Thoracic aorta (tissue), 2 donors: ENCODE results near the gene FKBP15. TPM values are rescaled to one million over a fixed set of nuclear protein-coding genes. Genes with fewer than 3 reads are reported as not detected.

ENCODE experiments used
- ATAC-seq: fragments of 150-250 bp; one replicate; pipeline ENCODE4 v1.8.0; 2017; ENCODE audit warnings: low read depth; ENCODE audit not compliant: insufficient number of reproducible peaks, low FRiP score
- DNase-seq: peaks from one replicate; pipeline ENCODE4 v3.0.0-alpha.2; 2020; ENCODE audit warnings: low spot score
- H3K27ac ChIP-seq, 2 donors: fragments of 200-600 bp; sonication (generic); 1 replicate in 1 of 2; 2 replicates in 1 of 2; pipeline ENCODE4 v1.5.1; 2016; ENCODE audit warnings: mild to moderate bottlenecking in 2 of 2, moderate library complexity in 2 of 2
- H3K27me3 ChIP-seq: fragments of 200-600 bp; sonication (generic); replicated peaks from 2 replicates; pipeline ENCODE4 v1.6.0; 2016; ENCODE audit warnings: mild to moderate bottlenecking; ENCODE audit not compliant: insufficient read depth
- H3K36me3 ChIP-seq: fragments of 200-600 bp; sonication (generic); one replicate; pipeline ENCODE4 v1.5.1; 2016
- H3K4me1 ChIP-seq, 2 donors: fragments of 200-600 bp; sonication (generic); 1 replicate in 1 of 2; 2 replicates in 1 of 2; pipeline versions ENCODE4 v1.5.1 to v1.6.0; 2016; ENCODE audit warnings: low read depth in 2 of 2, mild to moderate bottlenecking in 1 of 2; ENCODE audit not compliant: control insufficient read depth in 1 of 2
- H3K4me3 ChIP-seq: fragments of 200-600 bp; sonication (generic); 2 replicates; pipeline ENCODE4 v1.5.1; 2016; ENCODE audit warnings: mild to moderate bottlenecking
- H3K9me3 ChIP-seq: fragments of 200-600 bp; sonication (generic); 2 replicates; pipeline ENCODE4 v1.5.1; 2016
- CTCF ChIP-seq: fragments of 200-600 bp; sonication (generic); IDR thresholded peaks from one replicate; pipeline ENCODE4 v1.5.1; 2019; ENCODE audit warnings: antibody characterized with exemption
- total RNA-seq, 2 donors: library from RNA; depleted of rRNA; stranded (reverse); fragments of >200 nt; gene quantifications; one replicate each; pipeline versions ENCODE4 v1.1.0 to v1.2.3, GENCODE V29; 2016

The FKBP15 gene
- total RNA-seq, 2 donors from 2014 or later: 23.3 to 26.4 TPM

- H3K36me3 ChIP-seq: peaks cover 71% of the 10 kb centered on the region
- TF ChIP-seq CTCF: no peak
These were observed 37.1 kb downstream of the FKBP15 start for GRCh38 chr9:113183956-113184488.

GRCh38 chr9:113181165-113181564 is 39.9 kb downstream of the FKBP15 start:
- no peak for TF ChIP-seq CTCF
- Histone ChIP-seq H3K36me3 (peaks cover 74% of the 10 kb centered on the region), H3K27ac (no peak overlapping the region), H3K4me1 (no peaks in the 10 kb centered on the region), H3K4me3 (no peak overlapping the region), H3K9me3 (no peaks in the 10 kb centered on the region), H3K27me3 (no peaks in the 10 kb centered on the region)
- no peak for DNase-seq
- no peak for ATAC-seq

More at GRCh38 chr9:113183956-113184488, 37.1 kb downstream of the FKBP15 start:
- H3K4me3 ChIP-seq: no peak overlapping the region
- H3K4me1 ChIP-seq: no peaks in the 10 kb centered on the region
- no peak overlapping the region for H3K27ac ChIP-seq
- ATAC-seq: no peak
- no peak for DNase-seq
- no peaks in the 10 kb centered on the region for H3K27me3 ChIP-seq
- no peaks in the 10 kb centered on the region for H3K9me3 ChIP-seq

DNA sequence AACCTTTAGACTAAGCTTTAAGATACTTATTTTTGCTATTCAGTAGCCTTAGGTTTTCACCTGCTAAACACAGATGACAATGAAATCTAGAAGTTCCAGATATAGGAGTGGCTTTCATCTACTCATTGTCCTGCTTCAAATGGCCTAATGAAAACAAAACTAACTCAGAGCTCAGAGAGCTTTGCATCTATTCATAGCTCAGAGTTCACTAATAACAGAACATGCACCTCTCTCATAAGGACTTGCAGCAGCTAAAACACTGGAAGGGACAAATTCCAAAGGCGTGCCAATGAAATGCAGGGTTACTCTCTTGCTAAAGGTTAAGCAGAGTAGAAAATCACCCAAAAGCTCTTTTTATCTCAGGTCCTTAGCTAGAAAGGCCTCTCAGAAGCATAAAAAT is 41.2 kb downstream of the FKBP15 start:
- TF ChIP-seq CTCF: no peak
- no peak overlapping the region for H3K27ac ChIP-seq
- H3K27me3 ChIP-seq: no peaks in the 10 kb centered on the region
- H3K9me3 ChIP-seq: no peaks in the 10 kb centered on the region
- no peak for ATAC-seq
- no peaks in the 10 kb centered on the region for H3K4me1 ChIP-seq
- H3K36me3 ChIP-seq: peaks cover 61% of the 10 kb centered on the region
- DNase-seq: no peak
- no peak overlapping the region for H3K4me3 ChIP-seq

GRCh38 chr9:113178087-113178486 is 43.0 kb downstream of the FKBP15 start:
- ATAC-seq: no peak
- H3K36me3 ChIP-seq: peaks cover 57% of the 10 kb centered on the region
- no peak for DNase-seq
- H3K9me3 ChIP-seq: no peaks in the 10 kb centered on the region
- no peak for TF ChIP-seq CTCF
- H3K4me1 ChIP-seq: no peaks in the 10 kb centered on the region
- H3K27me3 ChIP-seq: no peaks in the 10 kb centered on the region
- no peak overlapping the region for H3K4me3 ChIP-seq
- H3K27ac ChIP-seq: no peak overlapping the region

DNA sequence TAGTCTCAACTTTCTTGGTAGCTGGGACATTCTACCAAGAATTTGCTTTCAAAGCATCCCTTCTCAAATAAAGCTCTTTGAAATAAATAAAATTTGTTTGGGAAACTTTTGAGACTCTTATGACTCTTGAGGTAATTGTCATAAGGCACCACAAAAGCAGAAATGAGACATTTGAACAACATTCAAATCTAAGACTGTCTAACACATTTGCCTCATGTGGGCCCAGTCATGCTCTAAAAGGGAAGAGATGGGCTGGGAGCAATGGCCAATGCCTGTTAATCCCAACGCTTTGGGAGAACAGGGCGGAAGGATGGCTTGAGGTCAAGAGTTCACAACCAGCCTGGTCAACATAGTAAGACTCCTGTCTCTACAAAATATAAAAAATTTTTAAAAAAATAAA is 43.8 kb downstream of the FKBP15 start:
- no peak overlapping the region for H3K27ac ChIP-seq
- peaks cover 57% of the 10 kb centered on the region for H3K36me3 ChIP-seq
- no peaks in the 10 kb centered on the region for H3K9me3 ChIP-seq
- no peaks in the 10 kb centered on the region for H3K4me1 ChIP-seq
- no peak for DNase-seq
- H3K4me3 ChIP-seq: no peak overlapping the region
- ATAC-seq: no peak
- no peak for TF ChIP-seq CTCF
- no peaks in the 10 kb centered on the region for H3K27me3 ChIP-seq
